ENCODE measurements around the gene ZSCAN16.

The ZSCAN16 gene

DNA sequence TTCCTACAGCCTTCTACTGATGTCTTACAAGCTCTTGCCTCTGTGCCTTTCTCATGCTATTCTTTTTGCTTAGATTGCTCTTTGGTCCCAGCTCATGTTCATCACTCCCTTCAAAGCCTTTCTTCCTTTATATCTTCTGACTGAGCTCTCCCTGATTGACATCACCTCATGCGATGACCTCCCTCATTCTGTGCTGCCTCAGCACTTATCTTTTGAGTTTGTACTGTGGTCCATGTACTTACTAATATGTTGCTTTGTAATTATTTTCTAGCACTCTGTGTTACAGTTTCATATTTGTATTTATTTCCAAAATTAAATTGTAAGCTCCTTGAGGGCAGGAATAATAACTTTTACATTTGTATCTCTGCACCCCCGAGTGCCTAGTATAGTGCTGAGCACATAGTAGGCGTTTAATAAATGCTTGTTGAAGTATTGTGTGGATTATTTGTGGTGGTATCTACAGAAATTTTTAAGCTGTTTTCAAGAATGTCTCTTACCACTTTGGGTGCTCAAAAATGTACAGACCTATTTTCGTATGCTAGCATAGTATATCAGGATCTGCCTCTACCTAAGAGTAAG lies 34.7 kb downstream of the ZSCAN16 start:
- intact Hi-C loops (cut with DNase I): no loop called here
- DNase-seq: no peak

DNA sequence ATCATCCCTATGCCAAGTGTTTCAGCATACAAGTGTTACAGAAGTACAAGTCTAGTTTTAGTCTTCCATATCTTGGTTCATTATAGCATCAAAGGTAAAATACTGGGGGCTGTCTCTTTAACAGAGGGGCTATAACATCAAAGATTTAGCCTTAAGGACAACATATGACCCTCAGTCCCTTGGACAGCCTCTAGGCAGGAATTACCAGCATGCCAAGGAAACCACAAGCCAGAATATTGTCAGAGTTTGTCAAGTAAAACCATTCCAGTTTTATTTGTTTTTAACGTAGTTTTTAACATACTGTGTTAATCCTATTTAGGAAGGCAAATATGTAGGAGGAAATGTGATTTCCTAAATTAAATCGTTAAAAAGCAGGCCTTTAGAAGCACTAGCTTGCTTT lies 35.8 kb downstream of the ZSCAN16 start:
- intact Hi-C loops (cut with DNase I): no loop called here
- DNase-seq: no peak

DNA sequence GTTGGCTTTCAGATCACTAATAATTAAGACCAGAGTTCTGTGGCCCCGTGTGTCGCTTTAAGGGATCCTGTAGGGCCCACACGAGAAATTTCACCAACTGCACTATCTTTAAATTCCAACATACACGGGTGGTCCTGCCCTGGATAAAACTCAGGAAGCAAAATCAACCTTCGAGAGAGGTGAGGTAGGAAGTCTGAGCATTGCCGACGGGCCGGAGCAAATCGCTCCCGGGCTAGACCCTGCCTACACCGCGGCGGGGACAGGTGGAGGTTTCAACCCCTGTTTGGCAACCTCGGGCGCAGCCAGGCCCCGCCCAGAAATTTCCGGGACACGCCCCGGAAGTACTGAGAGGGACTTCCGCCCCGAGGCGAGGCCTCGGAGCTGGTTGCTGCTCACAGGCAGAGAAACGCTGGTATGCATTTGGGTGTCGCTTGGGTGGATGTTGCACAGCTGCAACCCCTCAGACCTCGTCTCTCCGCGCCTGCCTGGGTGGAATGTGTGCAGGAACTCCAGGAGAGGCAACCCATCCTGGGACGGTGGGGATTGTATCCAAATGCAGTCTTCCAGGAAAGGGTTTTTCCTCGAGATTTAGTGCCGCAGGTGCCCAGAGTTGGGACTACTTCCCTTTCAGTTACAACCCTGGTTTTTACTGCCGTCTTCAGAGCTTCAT lies 37.1 kb downstream of the ZSCAN16 start:
- intact Hi-C loops (cut with DNase I): no loop called here
- DNase-seq: peak; percentile 30 to 88 (median 74)

DNA sequence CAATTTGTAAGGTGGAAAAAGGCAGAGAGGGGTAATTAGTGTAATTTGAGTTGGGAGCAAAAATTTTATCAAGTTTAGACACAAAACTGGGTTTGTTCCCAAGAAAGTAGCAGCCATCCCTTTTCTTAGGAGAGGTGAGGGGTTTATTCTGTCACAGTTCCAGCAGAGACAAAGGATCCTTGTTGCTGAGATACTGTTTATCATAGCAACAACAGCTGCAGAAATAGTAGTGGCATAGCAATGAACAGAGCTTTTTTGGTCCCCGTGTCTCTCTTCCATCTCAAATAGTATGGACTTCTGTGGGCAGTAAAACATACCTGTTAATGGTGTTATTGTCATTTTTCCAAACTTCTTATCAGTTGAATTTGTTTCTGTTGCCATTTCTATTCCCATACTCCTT lies 41.2 kb downstream of the ZSCAN16 start:
- no peak for DNase-seq
- intact Hi-C loops (cut with DNase I): no loop called here

DNA sequence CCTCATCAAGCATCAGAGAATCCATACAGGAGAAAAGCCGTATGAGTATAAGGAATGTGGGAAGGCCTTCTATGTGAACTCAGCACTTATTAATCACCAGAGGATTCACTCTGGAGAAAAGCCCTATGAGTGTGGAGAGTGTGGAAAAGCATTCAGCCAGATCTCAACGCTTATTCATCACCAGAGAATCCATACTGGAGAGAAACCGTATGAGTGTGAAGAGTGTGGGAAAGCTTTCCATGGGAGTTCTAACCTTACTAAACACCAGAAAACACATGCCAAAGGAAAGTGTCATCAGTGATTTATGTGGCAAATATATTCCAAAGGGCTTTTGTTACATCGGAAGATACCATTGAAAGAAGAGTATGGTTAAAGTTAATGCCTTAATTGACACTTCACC lies 42.7 kb downstream of the ZSCAN16 start:
- DNase-seq: no peak
- intact Hi-C loops (cut with DNase I): no loop called here

DNA sequence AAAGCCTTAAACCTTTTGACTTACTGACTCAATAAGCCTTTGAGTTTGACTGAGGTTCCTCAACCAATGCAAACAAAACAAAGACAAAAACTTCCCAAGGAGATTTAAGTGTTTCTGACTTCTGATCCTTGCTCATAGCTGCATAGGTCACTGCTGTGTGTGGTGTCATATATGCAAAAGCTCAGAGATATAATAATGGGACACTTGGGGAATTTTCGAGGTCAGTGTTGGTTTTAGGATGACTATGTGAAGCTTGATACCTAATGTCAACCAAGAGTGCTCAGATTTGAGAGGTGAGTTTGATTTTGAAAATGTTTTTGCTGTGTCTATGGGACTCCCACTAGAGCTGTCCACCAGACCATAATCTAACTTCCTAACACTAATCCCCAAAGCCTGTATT lies 43.5 kb downstream of the ZSCAN16 start:
- no peak for DNase-seq
- intact Hi-C loops (cut with DNase I): no loop called here

DNA sequence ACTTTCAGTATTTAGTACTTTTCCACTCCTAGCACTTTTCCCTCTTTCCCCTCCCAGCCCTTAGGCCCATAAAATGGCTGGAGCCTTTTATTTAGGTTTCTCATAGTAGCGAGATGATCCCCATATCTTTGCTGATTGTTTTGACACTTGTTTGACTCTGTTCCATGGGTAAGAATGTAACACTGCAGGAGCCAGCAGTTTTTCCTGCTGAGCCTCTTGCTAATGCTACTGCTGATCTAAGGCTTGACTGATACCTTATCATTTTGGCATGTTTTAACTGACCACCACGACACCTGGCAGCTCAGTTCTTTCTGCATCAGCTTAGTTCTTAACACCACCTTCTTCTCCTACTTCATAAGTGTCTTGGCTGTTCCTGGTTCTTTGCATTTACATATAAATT lies 46.9 kb downstream of the ZSCAN16 start:
- intact Hi-C loops (cut with DNase I): no loop called here
- no peak for DNase-seq

DNA sequence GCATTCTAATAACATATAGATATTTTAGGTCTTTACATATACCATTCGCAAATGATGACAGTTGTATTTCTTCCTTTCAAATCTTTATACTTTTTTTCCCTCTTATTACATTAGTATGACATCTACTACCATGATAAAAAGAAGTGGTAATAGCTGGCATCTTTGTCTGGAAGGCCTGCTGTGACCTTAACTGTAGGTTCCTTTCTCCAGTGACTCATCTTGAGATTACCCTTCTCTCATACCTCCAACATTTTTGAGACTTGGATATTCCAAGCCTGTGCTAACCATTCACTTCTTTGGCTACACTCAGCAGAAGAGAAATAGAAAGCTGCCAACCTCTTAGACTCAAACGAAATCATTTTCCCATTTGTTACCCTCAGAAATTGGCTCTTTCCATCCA lies 47.6 kb downstream of the ZSCAN16 start:
- DNase-seq: no peak

DNA sequence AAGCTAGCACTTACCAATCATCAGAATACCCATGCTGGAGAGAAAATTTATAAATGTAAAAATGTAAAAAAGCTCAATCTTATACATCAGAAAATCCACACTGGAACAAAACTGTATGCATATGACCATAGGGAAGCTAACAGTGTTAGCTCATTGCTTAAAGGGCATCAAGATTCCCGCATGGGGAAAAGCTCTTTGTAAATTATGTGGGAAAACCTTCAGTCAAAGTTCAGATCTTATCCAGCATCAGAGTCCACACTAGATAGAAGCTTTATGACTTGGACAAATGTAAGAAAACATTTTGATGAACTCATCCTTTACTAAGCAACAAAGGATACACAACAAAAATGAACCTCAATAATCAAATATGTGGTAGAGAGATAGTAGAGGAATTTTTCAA lies 52.0 kb downstream of the ZSCAN16 start:
- intact Hi-C loops (cut with DNase I): no loop called here
- no peak for DNase-seq

More for the DNA sequence above, 47.6 kb downstream of the ZSCAN16 start:
- intact Hi-C loops (cut with DNase I): no loop called here

Data from head of caudate nucleus (tissue), 42 donors.